CD4-positive, alpha-beta T cell treated with Interleukin-1 beta for 1 hour (primary cell): Measurements from ENCODE around the gene PROCA1.
"Not testable (repeated sequence)": the region's sequence is repeated elsewhere in the genome, so short reads cannot be mapped to it uniquely, and the experiment has no call there.

Experiments
- DNase-seq, 2 donors: peaks; one replicate each; pipeline ENCODE4 v3.0.0-alpha.2; 2020 to 2022

The PROCA1 gene

DNA sequence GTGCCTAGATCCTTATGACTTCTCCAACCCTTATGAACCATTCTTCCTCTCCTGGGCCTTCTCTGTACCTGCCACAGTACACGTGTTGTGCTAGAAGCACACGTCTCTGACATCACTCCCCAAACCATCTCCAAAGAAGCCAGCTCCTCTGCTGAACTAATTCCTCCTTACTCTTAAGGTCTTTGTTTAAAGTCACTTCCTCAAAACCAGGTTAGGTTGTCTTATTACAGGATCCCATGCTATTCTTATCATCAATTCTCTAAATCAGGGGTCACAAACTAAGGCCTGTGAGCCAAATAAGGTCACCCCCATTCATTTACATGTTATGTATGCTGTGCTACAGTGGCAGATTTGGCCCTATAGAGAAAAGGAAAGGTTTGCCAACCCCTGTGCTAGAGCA lies 45.7 kb downstream of the PROCA1 start:
- no peak for DNase-seq

GRCh38 chr17:28663723-28664122 lies 48.0 kb downstream of the PROCA1 start:
- DNase-seq: no peak

GRCh38 chr17:28662527-28662829 lies 49.2 kb downstream of the PROCA1 start:
- DNase-seq: no peak

- peak; percentile 90 to 92 for DNase-seq
Observed at GRCh38 chr17:28661635-28662526, 49.8 kb downstream of the PROCA1 start, which contains the start of the genes SDF2 and SUPT6H. TSS of gene SDF2 (minus strand) at chr17:28661906. CDS start at chr17:28661876, 30 bp downstream. TSS of gene SUPT6H (plus strand) at chr17:28662205. CDS start at chr17:28673402, 11,197 bp downstream.

- DNase-seq: not testable (repeated sequence)
Observed at GRCh38 chr17:28659497-28659881, 52.2 kb downstream of the PROCA1 start.

DNA sequence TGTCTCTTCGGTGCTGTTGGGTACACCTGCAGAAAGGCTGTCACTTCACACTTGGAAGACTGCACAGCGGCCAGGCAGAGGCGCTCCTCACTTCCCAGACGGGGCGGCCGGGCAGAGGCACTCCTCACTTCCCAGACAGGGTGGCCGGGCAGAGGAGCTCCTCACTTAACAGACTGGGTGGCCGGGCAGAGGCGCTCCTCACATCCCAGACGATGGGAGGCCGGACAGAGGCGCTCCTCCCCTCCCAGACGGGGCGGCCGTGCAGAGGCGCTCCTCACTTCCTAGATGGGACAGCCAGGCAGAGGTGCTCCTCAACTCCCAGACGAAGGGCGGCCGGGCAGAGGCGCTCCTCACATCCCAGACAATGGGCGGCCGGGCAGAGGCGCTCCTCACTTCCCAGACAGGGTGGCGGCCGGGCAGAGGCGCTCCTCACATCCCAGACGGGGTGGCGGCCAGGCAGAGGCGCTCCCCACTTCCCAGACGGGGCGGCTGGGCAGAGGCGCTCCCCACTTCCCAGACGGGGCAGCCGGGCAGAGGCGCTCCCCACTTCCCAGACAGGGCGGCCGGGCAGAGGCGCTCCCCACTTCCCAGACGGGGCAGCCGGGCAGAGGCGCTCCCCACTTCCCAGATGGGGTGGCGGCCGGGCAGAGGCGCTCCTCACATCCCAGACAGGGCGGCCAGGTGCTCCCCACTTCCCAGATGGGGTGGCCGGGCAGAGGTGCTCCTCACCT lies 52.8 kb downstream of the PROCA1 start:
- DNase-seq: not testable (repeated sequence)

GRCh38 chr17:28658342-28658741 lies 53.3 kb downstream of the PROCA1 start:
- DNase-seq: not testable (repeated sequence)

DNA sequence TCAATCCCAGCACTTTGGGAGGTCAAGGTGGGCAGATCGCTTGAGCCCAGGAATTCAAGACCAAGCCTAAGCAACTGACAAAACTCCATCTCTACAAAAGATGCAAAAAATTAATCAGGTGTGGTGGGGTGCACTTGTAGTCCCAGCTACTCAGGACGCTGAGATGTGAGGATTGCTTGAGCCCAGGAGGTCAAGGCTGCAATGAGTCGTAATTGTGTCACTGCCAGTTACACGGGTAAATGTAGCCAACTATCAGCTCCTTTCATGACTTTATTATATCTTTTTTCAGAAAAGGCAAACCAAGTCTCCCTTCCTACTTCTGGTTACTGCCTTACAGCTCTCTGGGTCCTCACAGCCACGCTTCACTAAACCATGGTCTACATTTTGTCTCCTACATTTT lies 53.9 kb downstream of the PROCA1 start:
- DNase-seq: no peak

DNA sequence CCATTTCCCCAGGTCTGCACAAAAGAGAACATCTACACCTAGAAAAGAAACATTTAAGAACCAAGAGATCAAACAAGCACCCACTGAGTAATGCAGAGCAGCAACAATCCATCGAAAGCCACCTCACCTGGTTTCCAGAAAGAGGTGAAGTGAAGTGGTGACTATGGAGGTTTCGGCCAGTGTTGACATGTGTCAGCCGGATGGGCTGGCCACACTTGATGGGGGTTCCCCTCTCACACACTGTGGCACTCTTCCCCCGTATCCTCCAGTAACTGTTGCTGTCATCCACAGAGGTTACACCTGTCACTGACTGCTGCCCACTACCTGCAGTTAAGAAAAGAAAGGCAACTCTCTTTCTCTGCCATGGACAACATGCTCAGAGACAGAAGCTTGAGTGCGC lies 56.5 kb downstream of the PROCA1 start:
- no peak for DNase-seq
